Left renal cortex interstitium (tissue), 4 donors: Measurements from ENCODE around the gene SERPING1. TPM values are rescaled to one million over a fixed set of nuclear protein-coding genes. Genes with fewer than 3 reads are reported as not detected.

Experiments used
- DNase-seq, 4 donors: peaks; one replicate each; pipeline ENCODE4 v3.0.0-alpha.2; 2013; ENCODE audit warnings: low read depth in 4 of 4, low spot score in 2 of 4, missing footprints in 1 of 4
- polyA plus RNA-seq, 4 donors: library from polyadenylated mRNA; unstranded; fragments of 120-200 nt; gene quantifications; one replicate each; pipeline ENCODE4 v1.2.1, GENCODE V29; 2013; ENCODE audit not compliant: insufficient read length in 4 of 4

SERPING1 gene
- polyA plus RNA-seq, 4 donors: 145 to 174 (median 160) TPM

- no peak for DNase-seq
Observed at GRCh38 chr11:57635246-57635645, 37.8 kb downstream of the SERPING1 start.

- DNase-seq: no peak
Observed at GRCh38 chr11:57637626-57638004, 40.1 kb downstream of the SERPING1 start.

- DNase-seq: peak in 3 of 4 donors; percentile 79 to 90 (median 84)
Observed at GRCh38 chr11:57638005-57638781, 40.7 kb downstream of the SERPING1 start.

- no peak for DNase-seq
Observed at GRCh38 chr11:57638811-57639320, 41.4 kb downstream of the SERPING1 start.

GRCh38 chr11:57639321-57640067 lies 42.0 kb downstream of the SERPING1 start:
- DNase-seq: peak; percentile 84 to 92 (median 91)

- DNase-seq: no peak
Observed at GRCh38 chr11:57640068-57640800, 42.7 kb downstream of the SERPING1 start.

GRCh38 chr11:57641011-57641807 lies 43.7 kb downstream of the SERPING1 start:
- DNase-seq: no peak

- no peak for DNase-seq
Observed at GRCh38 chr11:57643802-57644201, 46.3 kb downstream of the SERPING1 start.

GRCh38 chr11:57644748-57645688 lies 47.5 kb downstream of the SERPING1 start:
- no peak for DNase-seq

- DNase-seq: no peak
Observed at GRCh38 chr11:57645689-57646085, 48.2 kb downstream of the SERPING1 start.

- no peak for DNase-seq
Observed at GRCh38 chr11:57646194-57646798, 48.8 kb downstream of the SERPING1 start.

- no peak for DNase-seq
Observed at GRCh38 chr11:57646799-57647303, 49.4 kb downstream of the SERPING1 start.

GRCh38 chr11:57647372-57647771 lies 49.9 kb downstream of the SERPING1 start:
- no peak for DNase-seq

- no peak for DNase-seq
Observed at GRCh38 chr11:57647960-57648800, 50.7 kb downstream of the SERPING1 start.

GRCh38 chr11:57648801-57649735 lies 51.6 kb downstream of the SERPING1 start:
- no peak for DNase-seq
